ENCODE results near the gene TJAP1.
A peak's percentile ranks its signal among the peaks of the same experiment; 100 is the strongest.

Gene TJAP1

GRCh38 chr6:43442935-43443334 is 34.4 kb upstream of the TJAP1 start:
- no peaks in the 10 kb centered on the region for H3K27me3 ChIP-seq (ENCODE audit: control insufficient read depth, insufficient read depth, low read length)
- H3K9me3 ChIP-seq (ENCODE audit: control insufficient read depth, insufficient read depth, low read length) = no peaks in the 10 kb centered on the region
- H3K4me1 ChIP-seq (ENCODE audit: control insufficient read depth, insufficient read depth, low read length) = no peaks in the 10 kb centered on the region
- H3K36me3 ChIP-seq (ENCODE audit: control insufficient read depth, insufficient read depth, low read length) = peaks cover 15% of the 10 kb centered on the region
- H3K9ac ChIP-seq (ENCODE audit: low read depth, low read length) = no peak overlapping the region
- H3K4me3 ChIP-seq (ENCODE audit: low read depth, low read length) = no peak overlapping the region

- Histone ChIP-seq H3K4me3 (ENCODE audit: low read depth, low read length) (no peak overlapping the region), H3K36me3 (ENCODE audit: control insufficient read depth, insufficient read depth, low read length) (peaks cover 19% of the 10 kb centered on the region), H3K27me3 (ENCODE audit: control insufficient read depth, insufficient read depth, low read length) (no peaks in the 10 kb centered on the region), H3K9ac (ENCODE audit: low read depth, low read length) (no peak overlapping the region), H3K9me3 (ENCODE audit: control insufficient read depth, insufficient read depth, low read length) (no peaks in the 10 kb centered on the region), H3K4me1 (ENCODE audit: control insufficient read depth, insufficient read depth, low read length) (no peaks in the 10 kb centered on the region)
These were observed 33.3 kb upstream of the TJAP1 start for GRCh38 chr6:43444036-43444435.

GRCh38 chr6:43444582-43444981 is 32.8 kb upstream of the TJAP1 start:
- no peaks in the 10 kb centered on the region for H3K4me1 ChIP-seq (ENCODE audit: control insufficient read depth, insufficient read depth, low read length)
- H3K27me3 ChIP-seq (ENCODE audit: control insufficient read depth, insufficient read depth, low read length) = no peaks in the 10 kb centered on the region
- no peak overlapping the region for H3K9ac ChIP-seq (ENCODE audit: low read depth, low read length)
- peaks cover 23% of the 10 kb centered on the region for H3K36me3 ChIP-seq (ENCODE audit: control insufficient read depth, insufficient read depth, low read length)
- H3K9me3 ChIP-seq (ENCODE audit: control insufficient read depth, insufficient read depth, low read length) = no peaks in the 10 kb centered on the region
- no peak overlapping the region for H3K4me3 ChIP-seq (ENCODE audit: low read depth, low read length)

- H3K27me3 ChIP-seq (ENCODE audit: control insufficient read depth, insufficient read depth, low read length) = no peaks in the 10 kb centered on the region
- H3K4me1 ChIP-seq (ENCODE audit: control insufficient read depth, insufficient read depth, low read length) = no peaks in the 10 kb centered on the region
- no peak overlapping the region for H3K9ac ChIP-seq (ENCODE audit: low read depth, low read length)
- peaks cover 32% of the 10 kb centered on the region for H3K36me3 ChIP-seq (ENCODE audit: control insufficient read depth, insufficient read depth, low read length)
- H3K4me3 ChIP-seq (ENCODE audit: low read depth, low read length) = no peak overlapping the region
- H3K9me3 ChIP-seq (ENCODE audit: control insufficient read depth, insufficient read depth, low read length) = no peaks in the 10 kb centered on the region
These were observed 31.8 kb upstream of the TJAP1 start for GRCh38 chr6:43445576-43445975.

- H3K4me1 ChIP-seq (ENCODE audit: control insufficient read depth, insufficient read depth, low read length) = no peaks in the 10 kb centered on the region
- H3K9ac ChIP-seq (ENCODE audit: low read depth, low read length) = no peak overlapping the region
- H3K36me3 ChIP-seq (ENCODE audit: control insufficient read depth, insufficient read depth, low read length) = peaks cover 37% of the 10 kb centered on the region
- no peaks in the 10 kb centered on the region for H3K9me3 ChIP-seq (ENCODE audit: control insufficient read depth, insufficient read depth, low read length)
- no peak overlapping the region for H3K4me3 ChIP-seq (ENCODE audit: low read depth, low read length)
- no peaks in the 10 kb centered on the region for H3K27me3 ChIP-seq (ENCODE audit: control insufficient read depth, insufficient read depth, low read length)
These were observed 29.8 kb upstream of the TJAP1 start for GRCh38 chr6:43447604-43448003.

GRCh38 chr6:43448916-43449315 is 28.5 kb upstream of the TJAP1 start:
- H3K4me3 ChIP-seq (ENCODE audit: low read depth, low read length) = no peak overlapping the region
- H3K27me3 ChIP-seq (ENCODE audit: control insufficient read depth, insufficient read depth, low read length) = no peaks in the 10 kb centered on the region
- H3K9ac ChIP-seq (ENCODE audit: low read depth, low read length) = no peak overlapping the region
- H3K36me3 ChIP-seq (ENCODE audit: control insufficient read depth, insufficient read depth, low read length) = peaks cover 31% of the 10 kb centered on the region
- no peaks in the 10 kb centered on the region for H3K9me3 ChIP-seq (ENCODE audit: control insufficient read depth, insufficient read depth, low read length)
- no peaks in the 10 kb centered on the region for H3K4me1 ChIP-seq (ENCODE audit: control insufficient read depth, insufficient read depth, low read length)

GRCh38 chr6:43450699-43451131 is 26.7 kb upstream of the TJAP1 start:
- Histone ChIP-seq H3K27me3 (ENCODE audit: control insufficient read depth, insufficient read depth, low read length) (peaks cover 2% of the 10 kb centered on the region), H3K9me3 (ENCODE audit: control insufficient read depth, insufficient read depth, low read length) (no peaks in the 10 kb centered on the region), H3K4me3 (ENCODE audit: low read depth, low read length) (no peak overlapping the region), H3K36me3 (ENCODE audit: control insufficient read depth, insufficient read depth, low read length) (peaks cover 31% of the 10 kb centered on the region), H3K4me1 (ENCODE audit: control insufficient read depth, insufficient read depth, low read length) (no peaks in the 10 kb centered on the region), H3K9ac (ENCODE audit: low read depth, low read length) (no peak overlapping the region)

GRCh38 chr6:43451348-43451747 is 26.0 kb upstream of the TJAP1 start:
- Histone ChIP-seq H3K27me3 (ENCODE audit: control insufficient read depth, insufficient read depth, low read length) (peaks cover 8% of the 10 kb centered on the region), H3K4me1 (ENCODE audit: control insufficient read depth, insufficient read depth, low read length) (peaks cover 2% of the 10 kb centered on the region), H3K36me3 (ENCODE audit: control insufficient read depth, insufficient read depth, low read length) (peaks cover 31% of the 10 kb centered on the region), H3K4me3 (ENCODE audit: low read depth, low read length) (no peak overlapping the region), H3K9me3 (ENCODE audit: control insufficient read depth, insufficient read depth, low read length) (no peaks in the 10 kb centered on the region), H3K9ac (ENCODE audit: low read depth, low read length) (no peak overlapping the region)

- H3K4me1 ChIP-seq (ENCODE audit: control insufficient read depth, insufficient read depth, low read length) = peaks cover 2% of the 10 kb centered on the region
- H3K4me3 ChIP-seq (ENCODE audit: low read depth, low read length) = no peak overlapping the region
- no peaks in the 10 kb centered on the region for H3K9me3 ChIP-seq (ENCODE audit: control insufficient read depth, insufficient read depth, low read length)
- peaks cover 14% of the 10 kb centered on the region for H3K27me3 ChIP-seq (ENCODE audit: control insufficient read depth, insufficient read depth, low read length)
- H3K9ac ChIP-seq (ENCODE audit: low read depth, low read length) = no peak overlapping the region
- peaks cover 31% of the 10 kb centered on the region for H3K36me3 ChIP-seq (ENCODE audit: control insufficient read depth, insufficient read depth, low read length)
These were observed 25.4 kb upstream of the TJAP1 start for GRCh38 chr6:43451939-43452338.

GRCh38 chr6:43452896-43453295 is 24.5 kb upstream of the TJAP1 start:
- Histone ChIP-seq H3K9ac (ENCODE audit: low read depth, low read length) (no peak overlapping the region), H3K36me3 (ENCODE audit: control insufficient read depth, insufficient read depth, low read length) (peaks cover 22% of the 10 kb centered on the region), H3K4me3 (ENCODE audit: low read depth, low read length) (no peak overlapping the region), H3K27me3 (ENCODE audit: control insufficient read depth, insufficient read depth, low read length) (peaks cover 14% of the 10 kb centered on the region), H3K9me3 (ENCODE audit: control insufficient read depth, insufficient read depth, low read length) (no peaks in the 10 kb centered on the region), H3K4me1 (ENCODE audit: control insufficient read depth, insufficient read depth, low read length) (peaks cover 2% of the 10 kb centered on the region)

- Histone ChIP-seq H3K4me3 (ENCODE audit: low read depth, low read length) (no peak overlapping the region), H3K36me3 (ENCODE audit: control insufficient read depth, insufficient read depth, low read length) (peaks cover 19% of the 10 kb centered on the region), H3K27me3 (ENCODE audit: control insufficient read depth, insufficient read depth, low read length) (peaks cover 14% of the 10 kb centered on the region), H3K9me3 (ENCODE audit: control insufficient read depth, insufficient read depth, low read length) (no peaks in the 10 kb centered on the region), H3K4me1 (ENCODE audit: control insufficient read depth, insufficient read depth, low read length) (peaks cover 2% of the 10 kb centered on the region), H3K9ac (ENCODE audit: low read depth, low read length) (no peak overlapping the region)
These were observed 23.5 kb upstream of the TJAP1 start for GRCh38 chr6:43453831-43454230.

- peak overlapping the region; percentile 74 for H3K4me3 ChIP-seq (ENCODE audit: low read depth, low read length)
- H3K27me3 ChIP-seq (ENCODE audit: control insufficient read depth, insufficient read depth, low read length) = peaks cover 14% of the 10 kb centered on the region
- peaks cover 2% of the 10 kb centered on the region for H3K4me1 ChIP-seq (ENCODE audit: control insufficient read depth, insufficient read depth, low read length)
- no peaks in the 10 kb centered on the region for H3K9me3 ChIP-seq (ENCODE audit: control insufficient read depth, insufficient read depth, low read length)
- H3K36me3 ChIP-seq (ENCODE audit: control insufficient read depth, insufficient read depth, low read length) = peaks cover 17% of the 10 kb centered on the region
- H3K9ac ChIP-seq (ENCODE audit: low read depth, low read length) = no peak overlapping the region
These were observed 23.1 kb upstream of the TJAP1 start for GRCh38 chr6:43454290-43454695.
